ENCODE data around the gene NIPBL. TPM values are rescaled to one million over a fixed set of nuclear protein-coding genes. Genes with fewer than 3 reads are reported as not detected.

The NIPBL gene
- total and polyA plus RNA-seq, 8 donors = 8.2 to 100 (median 32.2) TPM

DNA sequence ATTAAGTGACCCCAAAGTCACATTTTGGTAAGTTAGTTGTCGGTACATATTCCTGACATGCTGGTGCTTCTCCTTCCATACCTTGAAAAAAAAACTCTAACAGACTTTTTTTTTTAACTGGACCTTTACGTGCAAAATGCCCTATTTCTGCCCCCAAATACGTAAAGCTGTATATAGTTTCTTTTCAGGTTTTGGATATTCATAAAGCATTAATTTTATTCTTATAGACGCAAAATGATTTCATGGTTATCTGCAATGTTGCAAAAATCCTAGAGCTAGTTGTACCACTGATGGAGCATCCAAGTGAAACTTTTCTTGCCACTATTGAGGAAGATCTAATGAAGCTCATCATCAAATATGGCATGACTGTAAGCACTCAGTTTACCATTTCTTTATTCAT is 167.6 kb downstream of the NIPBL start:
- TF ChIP-seq POLR2AphosphoS5 (IDR thresholded peaks at IDR 0.05) (no peak), EP300 (IDR thresholded peaks at IDR 0.05) (no peak), POLR2A (IDR thresholded peaks at IDR 0.05) (no peak)
- TF ChIP-seq, protein P1, sequence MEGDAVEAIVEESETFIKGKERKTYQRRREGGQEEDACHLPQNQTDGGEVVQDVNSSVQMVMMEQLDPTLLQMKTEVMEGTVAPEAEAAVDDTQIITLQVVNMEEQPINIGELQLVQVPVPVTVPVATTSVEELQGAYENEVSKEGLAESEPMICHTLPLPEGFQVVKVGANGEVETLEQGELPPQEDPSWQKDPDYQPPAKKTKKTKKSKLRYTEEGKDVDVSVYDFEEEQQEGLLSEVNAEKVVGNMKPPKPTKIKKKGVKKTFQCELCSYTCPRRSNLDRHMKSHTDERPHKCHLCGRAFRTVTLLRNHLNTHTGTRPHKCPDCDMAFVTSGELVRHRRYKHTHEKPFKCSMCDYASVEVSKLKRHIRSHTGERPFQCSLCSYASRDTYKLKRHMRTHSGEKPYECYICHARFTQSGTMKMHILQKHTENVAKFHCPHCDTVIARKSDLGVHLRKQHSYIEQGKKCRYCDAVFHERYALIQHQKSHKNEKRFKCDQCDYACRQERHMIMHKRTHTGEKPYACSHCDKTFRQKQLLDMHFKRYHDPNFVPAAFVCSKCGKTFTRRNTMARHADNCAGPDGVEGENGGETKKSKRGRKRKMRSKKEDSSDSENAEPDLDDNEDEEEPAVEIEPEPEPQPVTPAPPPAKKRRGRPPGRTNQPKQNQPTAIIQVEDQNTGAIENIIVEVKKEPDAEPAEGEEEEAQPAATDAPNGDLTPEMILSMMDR (IDR thresholded peaks at IDR 0.05) = no peak
- H3K4me1 ChIP-seq = no peaks in the 10 kb centered on the region
- no peaks in the 10 kb centered on the region for H3K27me3 ChIP-seq
- intact Hi-C loops (cut with DNase I; ENCODE audit: low total_unique reads) = no loop called here
- no peak overlapping the region for H3K4me3 ChIP-seq
- H3K9me3 ChIP-seq = no peaks in the 10 kb centered on the region
- DNase-seq = no peak
- 93 to 97% (median 96%) methylated on average over 4 of the region's 4 CpGs for WGBS, 5 donors
- peaks cover 38 to 97% (median 90%) of the 10 kb centered on the region in 4 donors for H3K36me3 ChIP-seq
- H3K27ac ChIP-seq = no peak overlapping the region

DNA sequence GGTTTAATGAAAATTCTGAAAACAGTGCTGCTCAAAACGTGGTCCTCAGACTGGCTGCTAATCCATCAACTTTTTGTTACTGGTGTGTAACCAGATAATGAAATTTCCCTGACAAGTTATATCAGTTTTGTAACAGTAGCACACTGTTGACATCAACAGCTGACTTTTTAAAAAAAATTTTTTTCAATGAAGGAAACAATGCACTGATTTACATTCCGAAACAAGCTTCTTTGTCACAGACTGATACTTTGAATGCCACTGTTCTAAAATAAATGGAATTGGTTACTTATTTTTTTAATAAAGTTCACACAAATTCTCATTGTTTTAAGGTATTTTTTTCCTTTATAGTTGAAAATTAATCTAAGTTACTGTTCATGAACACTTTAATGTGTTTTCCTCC is 169.1 kb downstream of the NIPBL start:
- intact Hi-C loops (cut with DNase I; ENCODE audit: low total_unique reads) = no loop called here
- 77 to 95% (median 79%) methylated on average over 2 of the region's 2 CpGs for WGBS, 5 donors
- no peaks in the 10 kb centered on the region for H3K4me1 ChIP-seq
- DNase-seq = no peak
- H3K4me3 ChIP-seq = no peak overlapping the region
- peaks cover 42 to 97% (median 92%) of the 10 kb centered on the region in 4 donors for H3K36me3 ChIP-seq
- no peak overlapping the region for H3K27ac ChIP-seq
- H3K9me3 ChIP-seq = no peaks in the 10 kb centered on the region
- TF ChIP-seq EP300 (IDR thresholded peaks at IDR 0.05) (no peak), POLR2AphosphoS5 (IDR thresholded peaks at IDR 0.05) (no peak), POLR2A (IDR thresholded peaks at IDR 0.05) (no peak)
- TF ChIP-seq, protein P1 (IDR thresholded peaks at IDR 0.05) = no peak
- H3K27me3 ChIP-seq = no peaks in the 10 kb centered on the region

DNA sequence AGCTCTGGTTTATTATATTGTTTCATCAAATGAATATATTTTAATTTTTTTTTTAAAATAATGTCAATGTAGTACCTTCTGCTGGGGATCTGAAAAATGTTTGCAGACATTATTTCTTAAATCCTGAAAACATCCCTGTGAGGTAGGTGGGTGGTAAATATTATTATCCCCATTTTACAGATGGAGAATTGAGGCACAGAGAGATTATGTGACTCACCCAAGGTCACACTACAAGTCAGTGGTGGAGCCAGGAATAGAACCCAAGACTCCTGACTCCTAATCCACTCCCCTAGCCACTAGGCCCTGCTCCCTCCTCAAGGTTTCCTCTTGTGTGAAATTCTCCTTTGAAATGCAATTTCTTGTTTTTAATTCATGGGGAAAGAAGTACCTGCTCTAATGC is 171.4 kb downstream of the NIPBL start:
- no peak for TF ChIP-seq POLR2AphosphoS5 (IDR thresholded peaks at IDR 0.05)
- TF ChIP-seq, protein P1 (IDR thresholded peaks at IDR 0.05) = no peak
- no peak for TF ChIP-seq POLR2A (IDR thresholded peaks at IDR 0.05)
- TF ChIP-seq EP300 (IDR thresholded peaks at IDR 0.05) = no peak

DNA sequence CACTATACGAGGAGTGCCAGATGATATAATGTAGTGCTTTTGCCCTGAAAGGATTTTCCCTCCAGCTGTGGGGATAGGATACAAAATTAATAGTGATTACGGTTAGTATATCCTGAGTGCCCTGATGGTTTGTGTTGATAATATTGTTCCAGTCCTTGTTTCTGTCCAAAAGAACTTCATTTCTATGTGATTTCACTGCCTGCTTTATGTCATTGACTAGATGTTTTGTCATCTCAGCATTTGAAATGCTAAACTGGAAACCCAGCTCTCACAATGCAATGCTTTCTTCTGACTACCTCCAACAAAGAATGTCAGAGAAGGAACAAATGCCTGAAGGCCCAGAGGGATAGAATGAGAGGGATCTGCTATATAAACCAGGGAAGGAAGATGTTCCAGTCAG is 177.8 kb downstream of the NIPBL start:
- Histone ChIP-seq H3K9me3 (no peaks in the 10 kb centered on the region), H3K4me3 (no peak overlapping the region), H3K36me3 (peaks cover 34 to 91% (median 86%) of the 10 kb centered on the region in 4 donors), H3K27me3 (no peaks in the 10 kb centered on the region), H3K27ac (no peak overlapping the region), H3K4me1 (no peaks in the 10 kb centered on the region)
- WGBS, 5 donors = 75 to 90% (median 82%) methylated on average over 2 of the region's 2 CpGs
- intact Hi-C loops (cut with DNase I; ENCODE audit: low total_unique reads) = no loop called here
- no peak for DNase-seq
- TF ChIP-seq POLR2A (IDR thresholded peaks at IDR 0.05) (no peak), EP300 (IDR thresholded peaks at IDR 0.05) (no peak), POLR2AphosphoS5 (IDR thresholded peaks at IDR 0.05) (no peak)
- TF ChIP-seq, protein P1 (IDR thresholded peaks at IDR 0.05) = no peak

More for the DNA sequence above, 171.4 kb downstream of the NIPBL start:
- intact Hi-C loops (cut with DNase I; ENCODE audit: low total_unique reads) = no loop called here
- DNase-seq = no peak
- Histone ChIP-seq H3K4me1 (no peaks in the 10 kb centered on the region), H3K27me3 (no peaks in the 10 kb centered on the region), H3K4me3 (no peak overlapping the region), H3K9me3 (no peaks in the 10 kb centered on the region), H3K27ac (no peak overlapping the region), H3K36me3 (peaks cover 40 to 99% (median 97%) of the 10 kb centered on the region in 4 donors)
